Activated naive CD8-positive, alpha-beta T cell treated with anti-CD3 and anti-CD28 coated beads for 36 hours (primary cell): ENCODE measurements around the gene KIR3DL3. TPM values are rescaled to one million over a fixed set of nuclear protein-coding genes. Genes with fewer than 3 reads are reported as not detected.

ENCODE experiments used
- total RNA-seq, 2 experiments: library from RNA; stranded (reverse); gene quantifications; one replicate each; pipeline ENCODE4 v1.2.3, GENCODE V29; 2021

Gene KIR3DL3
- total RNA-seq, 2 experiments from 2014 or later = not detected

Other genes starting within 250 kb of the KIR3DL3 start
- gene LAIR2, start 221.6 kb upstream of the KIR3DL3 start, total RNA-seq = 1 to 10 TPM; 1.8 to 2.4 TPM
- not detected for gene LILRA2, start 150.7 kb upstream of the KIR3DL3 start, total RNA-seq
- not detected for gene LILRA1, start 130.8 kb upstream of the KIR3DL3 start, total RNA-seq
- gene LILRB1, start 94.0 kb upstream of the KIR3DL3 start, total RNA-seq = under 1 TPM; 0.25 to 0.72 TPM
- gene LILRB4, start 61.5 kb upstream of the KIR3DL3 start, total RNA-seq = not detected
- not detected for gene KIR2DL3, start 14.1 kb downstream of the KIR3DL3 start, total RNA-seq
- not detected for gene KIR2DL1, start 45.4 kb downstream of the KIR3DL3 start, total RNA-seq
- not detected for gene KIR2DL4, start 79.2 kb downstream of the KIR3DL3 start, total RNA-seq
- not detected for gene KIR3DL1, start 92.0 kb downstream of the KIR3DL3 start, total RNA-seq
- under 1 TPM in 1 of 2 experiments, not detected in 1; 0.14 TPM for gene KIR2DS4, start 108.2 kb downstream of the KIR3DL3 start, total RNA-seq
- gene KIR3DL2, start 126.0 kb downstream of the KIR3DL3 start, total RNA-seq = under 1 TPM in 1 of 2 experiments, not detected in 1; 0.18 TPM
- not detected for gene FCAR, start 149.8 kb downstream of the KIR3DL3 start, total RNA-seq
- under 1 TPM in 1 of 2 experiments, not detected in 1; 0.43 TPM for gene NCR1, start 181.7 kb downstream of the KIR3DL3 start, total RNA-seq
- not detected for gene NLRP7, start 223.1 kb downstream of the KIR3DL3 start, total RNA-seq
- 10 to 100 TPM; 19.9 to 20.8 TPM for gene NLRP2, start 241.9 kb downstream of the KIR3DL3 start, total RNA-seq